ENCODE results near the gene TMEM61. TPM values are rescaled to one million over a fixed set of nuclear protein-coding genes. Genes with fewer than 3 reads are reported as not detected.
"Not testable (repeated sequence)": the region's sequence is repeated elsewhere in the genome, so short reads cannot be mapped to it uniquely, and the experiment has no call there.

The TMEM61 gene
- total RNA-seq, 1 experiment from 2014 or later, result 5.0 TPM

GRCh38 chr1:54934869-54935268 is 45.6 kb upstream of the TMEM61 start:
- Histone ChIP-seq H3K36me3 (ENCODE audit: low read depth) (no peaks in the 10 kb centered on the region), H3F3A (ENCODE audit: insufficient read depth, low read depth) (peaks cover 5% of the 10 kb centered on the region; the same call in 1 of the 2 replicates), H3K9me2 (ENCODE audit: insufficient read depth) (no peaks in the 10 kb centered on the region), H3K79me2 (ENCODE audit: low read depth) (no peaks in the 10 kb centered on the region), H3K4me2 (peak overlapping the region; percentile 28; the same call in 1 of the 2 replicates), H3K9me3 (ENCODE audit: insufficient read depth, low read depth) (peaks cover 8% of the 10 kb centered on the region), H3K4me1 (replicated peaks; ENCODE audit: insufficient read depth) (peaks cover 11% of the 10 kb centered on the region), H2AFZ (no peak overlapping the region), H3K4me3 (no peak overlapping the region), H4K20me1 (ENCODE audit: insufficient read depth) (no peaks in the 10 kb centered on the region), H3K27ac (peak overlapping the region; percentile 81), H3K27me3 (ENCODE audit: insufficient read depth, low read depth) (no peaks in the 10 kb centered on the region)
- peak in 1 of 2 experiments; percentile 92 for DNase-seq
- intact Hi-C loops (cut with micrococcal nuclease; ENCODE audit: unreplicated experiment), result no loop called here
- CTCF ChIA-PET, result interaction anchor here (0.6 to 0.7 kb wide), 3 partner anchors 16 to 189 kb away, joined by 3 to 5 read pairs (median 3); no protein-coding TSS in a partner anchor
- BruUV-seq (replicated peaks), result no TSS peak
- POLR2A ChIA-PET (ENCODE audit: unreplicated experiment), result interaction anchor here (0.7 kb wide), 1 partner anchor 990 kb away, joined by 3 read pairs; the partner anchor contains the start of gene IFT25
- TF ChIP-seq CTCF (conservative IDR thresholded peaks at IDR 0.05) (no peak), EZH2 (IDR thresholded peaks at IDR 0.05; ENCODE audit: low read depth) (no peak)

DNA sequence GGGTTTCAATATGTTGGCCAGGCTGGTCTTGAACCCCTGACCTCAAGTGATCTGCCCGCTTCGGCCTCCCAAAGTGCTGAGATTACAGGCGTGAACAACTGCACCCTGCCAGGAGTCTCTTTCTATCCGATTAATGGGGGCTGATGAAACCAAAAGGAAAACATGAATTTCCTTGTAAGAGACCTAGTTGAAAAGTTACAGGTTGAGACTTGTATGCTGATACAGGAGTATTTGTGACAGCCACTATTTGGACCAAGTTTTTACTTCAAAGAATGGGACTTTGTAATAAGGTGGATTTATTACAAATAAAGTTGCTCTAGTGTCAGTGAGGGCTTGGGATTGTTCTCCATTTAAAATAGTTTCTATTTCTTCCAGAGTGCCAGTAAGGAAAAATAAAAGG is 43.6 kb upstream of the TMEM61 start:
- H3K36me3 ChIP-seq (ENCODE audit: low read depth), result no peaks in the 10 kb centered on the region
- H2AFZ ChIP-seq, result no peak overlapping the region
- ChIA-PET CTCF (no interaction called here), POLR2A (ENCODE audit: unreplicated experiment) (no interaction called here)
- no peak for TF ChIP-seq EZH2 (IDR thresholded peaks at IDR 0.05; ENCODE audit: low read depth)
- no peak for TF ChIP-seq CTCF (conservative IDR thresholded peaks at IDR 0.05)
- H3K27me3 ChIP-seq (ENCODE audit: insufficient read depth, low read depth), result no peaks in the 10 kb centered on the region
- H3K9me2 ChIP-seq (ENCODE audit: insufficient read depth), result no peaks in the 10 kb centered on the region
- H3F3A ChIP-seq (ENCODE audit: insufficient read depth, low read depth), result peaks cover 5% of the 10 kb centered on the region; the same call in 1 of the 2 replicates
- DNase-seq, result no peak
- H3K4me1 ChIP-seq (replicated peaks; ENCODE audit: insufficient read depth), result peaks cover 11% of the 10 kb centered on the region
- H3K4me3 ChIP-seq, result no peak overlapping the region
- H4K20me1 ChIP-seq (ENCODE audit: insufficient read depth), result no peaks in the 10 kb centered on the region
- no peak overlapping the region for H3K4me2 ChIP-seq
- no peaks in the 10 kb centered on the region for H3K79me2 ChIP-seq (ENCODE audit: low read depth)
- intact Hi-C loops (cut with micrococcal nuclease; ENCODE audit: unreplicated experiment), result no loop called here
- peaks cover 8% of the 10 kb centered on the region for H3K9me3 ChIP-seq (ENCODE audit: insufficient read depth, low read depth)
- H3K27ac ChIP-seq, result no peak overlapping the region
- no TSS peak for BruUV-seq (replicated peaks)

DNA sequence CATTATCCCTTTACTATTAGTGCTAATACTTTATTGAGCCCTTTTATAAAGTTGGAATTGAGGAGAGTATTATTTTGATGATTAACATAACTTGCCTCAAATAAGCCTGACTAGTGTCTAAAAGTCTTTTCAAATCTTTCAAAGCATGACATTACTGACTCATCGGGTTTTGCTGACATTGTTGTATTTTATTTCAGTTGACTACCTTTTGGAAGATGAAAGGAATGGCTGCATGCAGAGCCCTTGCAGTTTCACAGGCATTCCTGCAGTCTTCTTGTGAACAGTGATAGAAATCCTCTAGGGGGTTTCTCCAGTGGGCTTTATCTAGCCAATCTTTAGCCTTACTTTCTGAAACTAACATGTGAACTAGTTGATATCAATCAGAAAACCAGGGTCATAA is 43.0 kb upstream of the TMEM61 start:
- H3K4me3 ChIP-seq, result no peak overlapping the region
- peaks cover 5% of the 10 kb centered on the region; the same call in 1 of the 2 replicates for H3F3A ChIP-seq (ENCODE audit: insufficient read depth, low read depth)
- H3K27ac ChIP-seq, result no peak overlapping the region
- peaks cover 8% of the 10 kb centered on the region for H3K9me3 ChIP-seq (ENCODE audit: insufficient read depth, low read depth)
- no TSS peak for BruUV-seq (replicated peaks)
- H3K27me3 ChIP-seq (ENCODE audit: insufficient read depth, low read depth), result no peaks in the 10 kb centered on the region
- no peak overlapping the region for H3K4me2 ChIP-seq
- no peaks in the 10 kb centered on the region for H4K20me1 ChIP-seq (ENCODE audit: insufficient read depth)
- no peak for DNase-seq
- no peaks in the 10 kb centered on the region for H3K36me3 ChIP-seq (ENCODE audit: low read depth)
- H3K4me1 ChIP-seq (replicated peaks; ENCODE audit: insufficient read depth), result peaks cover 11% of the 10 kb centered on the region
- intact Hi-C loops (cut with micrococcal nuclease; ENCODE audit: unreplicated experiment), result no loop called here
- no peaks in the 10 kb centered on the region for H3K9me2 ChIP-seq (ENCODE audit: insufficient read depth)
- H3K79me2 ChIP-seq (ENCODE audit: low read depth), result no peaks in the 10 kb centered on the region
- CTCF ChIA-PET, result no interaction called here
- H2AFZ ChIP-seq, result no peak overlapping the region
- no peak for TF ChIP-seq CTCF (conservative IDR thresholded peaks at IDR 0.05)
- TF ChIP-seq EZH2 (IDR thresholded peaks at IDR 0.05; ENCODE audit: low read depth), result no peak
- POLR2A ChIA-PET (ENCODE audit: unreplicated experiment), result no interaction called here

DNA sequence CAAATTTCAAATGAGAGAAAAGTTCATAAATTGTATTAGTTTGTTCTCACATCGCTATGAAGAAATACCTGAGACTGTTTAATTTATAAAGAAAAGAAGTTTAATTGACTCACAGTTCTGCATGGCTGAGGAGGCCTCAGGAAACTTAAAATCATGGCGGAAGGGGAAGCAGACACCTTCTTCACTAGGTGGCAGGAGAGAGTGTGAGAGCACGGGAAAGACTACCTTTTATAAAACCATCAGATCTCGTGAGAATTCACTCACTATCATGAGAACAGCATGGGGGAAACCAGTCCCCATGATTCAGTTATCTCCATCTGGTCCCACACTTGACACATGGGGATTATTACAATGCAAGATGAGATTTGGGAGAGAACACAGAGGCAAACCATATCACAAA is 41.5 kb upstream of the TMEM61 start:
- DNase-seq; H3K4me2 ChIP-seq; intact Hi-C loops (cut with micrococcal nuclease; ENCODE audit: unreplicated experiment); H3K36me3 ChIP-seq (ENCODE audit: low read depth); CTCF ChIA-PET; H3F3A ChIP-seq (ENCODE audit: insufficient read depth, low read depth); H3K27ac ChIP-seq; H3K79me2 ChIP-seq (ENCODE audit: low read depth); BruUV-seq (replicated peaks); H3K9me2 ChIP-seq (ENCODE audit: insufficient read depth); H2AFZ ChIP-seq; H3K4me3 ChIP-seq; H3K27me3 ChIP-seq (ENCODE audit: insufficient read depth, low read depth); H4K20me1 ChIP-seq (ENCODE audit: insufficient read depth); H3K9me3 ChIP-seq (ENCODE audit: insufficient read depth, low read depth); POLR2A ChIA-PET (ENCODE audit: unreplicated experiment): not testable (repeated sequence)
- H3K4me1 ChIP-seq (replicated peaks; ENCODE audit: insufficient read depth), result peaks cover 11% of the 10 kb centered on the region
